Spleen (tissue), 11 donors: Measurements from ENCODE around the gene FKBP15. TPM values are rescaled to one million over a fixed set of nuclear protein-coding genes. Genes with fewer than 3 reads are reported as not detected.

Source experiments
- DNase-seq: peaks from one replicate; pipeline ENCODE4 v3.0.0-alpha.2; 2020
- H3K27ac ChIP-seq, 8 donors: fragments of 200-600 bp; sonication (generic) in 7 of 8; 1 replicate in 4 of 8; 2 replicates in 4 of 8; pipeline versions ENCODE4 v1.5.0 to v1.8.0; 2016 to 2021; ENCODE audit warnings: inconsistent platforms in 4 of 8, mild to moderate bottlenecking in 4 of 8, moderate library complexity in 1 of 8
- H3K27me3 ChIP-seq, 7 donors: fragments of 200-600 bp; sonication (generic) in 6 of 7; replicated peaks in 1 of 7; 1 replicate in 4 of 7; 2 replicates in 3 of 7; pipeline versions ENCODE4 v1.5.0 to v1.8.0; 2016 to 2021; ENCODE audit warnings: inconsistent platforms in 3 of 7, mild to moderate bottlenecking in 1 of 7
- H3K36me3 ChIP-seq, 6 donors: fragments of 200-600 bp; sonication (generic) in 5 of 6; 1 replicate in 4 of 6; 2 replicates in 2 of 6; pipeline versions ENCODE4 v1.5.0 to v1.8.0; 2016 to 2021; ENCODE audit warnings: inconsistent platforms in 2 of 6
- H3K4me1 ChIP-seq, 6 donors: fragments of 200-600 bp; sonication (generic) in 5 of 6; 1 replicate in 3 of 6; 2 replicates in 3 of 6; pipeline versions ENCODE4 v1.5.0 to v1.8.0; 2016 to 2021; ENCODE audit warnings: inconsistent platforms in 3 of 6
- H3K4me3 ChIP-seq, 8 donors: fragments of 200-600 bp; sonication (generic) in 7 of 8; 1 replicate in 4 of 8; 2 replicates in 4 of 8; pipeline versions ENCODE4 v1.5.0 to v1.8.0; 2016 to 2021; ENCODE audit warnings: inconsistent platforms in 4 of 8, mild to moderate bottlenecking in 4 of 8, moderate library complexity in 2 of 8
- H3K9me3 ChIP-seq, 8 donors: fragments of 200-600 bp; sonication (generic) in 7 of 8; 1 replicate in 4 of 8; 2 replicates in 4 of 8; pipeline versions ENCODE4 v1.5.0 to v1.8.0; 2016 to 2021; ENCODE audit warnings: inconsistent platforms in 4 of 8
- POLR2A ChIP-seq, 3 donors: fragments of 450-650 bp; IDR thresholded peaks; one replicate each; pipeline ENCODE4 v1.5.1; 2017; ENCODE audit warnings: antibody characterized with exemption in 3 of 3, mild to moderate bottlenecking in 1 of 3
- POLR2AphosphoS5 ChIP-seq, 3 donors: sonication (generic); formaldehyde crosslinking; IDR thresholded peaks; one replicate each; pipeline ENCODE4 v1.5.1; 2017; ENCODE audit warnings: antibody characterized with exemption in 3 of 3
- WGBS, 5 donors: extraction: QIAGEN DNeasy Blood & Tissue Kit in 3 of 5; methylation state at CpG; one replicate each; pipeline versions ENCODE4 v1.1.5 to v1.1.7; 2013 to 2018; 5-methylcytosine and 5-hydroxymethylcytosine counted together
- intact Hi-C: fragments of 100-400 bp; cut with DNase I; formaldehyde crosslinking; loops from one replicate; pipeline ENCODE4 v1.15.0; 2023; ENCODE audit warnings: low total_unique reads
- polyA plus RNA-seq, 3 donors: library from polyadenylated mRNA; stranded (reverse); fragments of 200-250 nt; gene quantifications; one replicate each; pipeline ENCODE4 v1.2.1, GENCODE V29; 2013
- total RNA-seq, 7 donors: library from RNA; depleted of rRNA in 3 of 7; stranded (reverse); fragments of >200 nt in 3 of 7; fragmentation: NEBNext Ultra II Directional in 4 of 7; extraction: Animal tissue kit (Norgen Biotek cat#: 25700) in 4 of 7; gene quantifications; one replicate each; pipeline versions ENCODE4 v1.1.0 to v1.2.1, GENCODE V29; 2016 to 2021
- TF ChIP-seq, protein P1 (sequence below), 11 experiments: fragments of 200-600 bp in 7 of 11; fragments of 450-650 bp in 4 of 11; sonication (generic) in 4 of 11; IDR thresholded peaks in 8 of 11; conservative IDR thresholded peaks in 3 of 11; 1 replicate in 7 of 11; 2 replicates in 4 of 11; pipeline versions ENCODE4 v1.4.0 to v1.8.0; 2016 to 2021; ENCODE audit warnings: antibody characterized with exemption in 11 of 11, inconsistent platforms in 4 of 11, mild to moderate bottlenecking in 1 of 11
- donor health status: healthy with polysubstance abuse.
- donor health status: DM: no; HTN: no; CAD: no; lungs with moderate emphysema.
- donor health status: DM: no; HTN: no; CAD: no.
- donor health status: Bipolar disorder and iron deficiency.
- donor health status: healthy.
- donor health status: DM: no; HTN: no; CAD: no.
- donor health status: DM: yes; HTN: yes; CAD: no.

Gene FKBP15
- total and polyA plus RNA-seq, 10 donors: 11.5 to 68.0 (median 57.3) TPM

DNA sequence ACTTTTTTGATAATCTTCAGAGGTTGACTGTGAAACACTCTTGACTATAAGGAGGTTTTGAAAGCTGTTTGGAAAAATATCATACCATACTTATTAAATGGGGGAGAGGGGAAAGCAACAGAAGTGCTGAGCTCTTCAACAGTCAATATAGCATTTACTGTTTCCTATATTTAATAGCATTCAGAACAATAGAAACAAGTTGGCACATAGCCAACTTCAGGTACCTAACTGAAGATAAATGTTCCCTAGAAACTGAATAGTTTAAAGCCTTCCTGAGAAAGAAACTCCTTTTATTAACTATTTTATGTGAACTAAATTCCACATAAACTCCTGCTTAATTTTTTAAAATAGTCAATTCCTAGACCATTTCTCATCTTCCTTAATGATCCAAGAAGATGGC is 26.6 kb upstream of the FKBP15 start:
- Histone ChIP-seq H3K4me1 (no peaks in the 10 kb centered on the region), H3K27ac (no peak overlapping the region), H3K4me3 (no peak overlapping the region), H3K27me3 (no peaks in the 10 kb centered on the region), H3K36me3 (no peaks in the 10 kb centered on the region), H3K9me3 (peaks cover 0 to 8% (median 2%) of the 10 kb centered on the region in 8 donors)
- intact Hi-C loops: no loop called here
- TF ChIP-seq POLR2AphosphoS5 (IDR thresholded peaks at IDR 0.05): no peak
- TF ChIP-seq, protein P1, sequence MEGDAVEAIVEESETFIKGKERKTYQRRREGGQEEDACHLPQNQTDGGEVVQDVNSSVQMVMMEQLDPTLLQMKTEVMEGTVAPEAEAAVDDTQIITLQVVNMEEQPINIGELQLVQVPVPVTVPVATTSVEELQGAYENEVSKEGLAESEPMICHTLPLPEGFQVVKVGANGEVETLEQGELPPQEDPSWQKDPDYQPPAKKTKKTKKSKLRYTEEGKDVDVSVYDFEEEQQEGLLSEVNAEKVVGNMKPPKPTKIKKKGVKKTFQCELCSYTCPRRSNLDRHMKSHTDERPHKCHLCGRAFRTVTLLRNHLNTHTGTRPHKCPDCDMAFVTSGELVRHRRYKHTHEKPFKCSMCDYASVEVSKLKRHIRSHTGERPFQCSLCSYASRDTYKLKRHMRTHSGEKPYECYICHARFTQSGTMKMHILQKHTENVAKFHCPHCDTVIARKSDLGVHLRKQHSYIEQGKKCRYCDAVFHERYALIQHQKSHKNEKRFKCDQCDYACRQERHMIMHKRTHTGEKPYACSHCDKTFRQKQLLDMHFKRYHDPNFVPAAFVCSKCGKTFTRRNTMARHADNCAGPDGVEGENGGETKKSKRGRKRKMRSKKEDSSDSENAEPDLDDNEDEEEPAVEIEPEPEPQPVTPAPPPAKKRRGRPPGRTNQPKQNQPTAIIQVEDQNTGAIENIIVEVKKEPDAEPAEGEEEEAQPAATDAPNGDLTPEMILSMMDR (IDR thresholded peaks at IDR 0.05 in 8 of 11, conservative IDR thresholded peaks at IDR 0.05 in 3 of 11): no peak
- no peak for TF ChIP-seq POLR2A (IDR thresholded peaks at IDR 0.05)
- no peak for DNase-seq

DNA sequence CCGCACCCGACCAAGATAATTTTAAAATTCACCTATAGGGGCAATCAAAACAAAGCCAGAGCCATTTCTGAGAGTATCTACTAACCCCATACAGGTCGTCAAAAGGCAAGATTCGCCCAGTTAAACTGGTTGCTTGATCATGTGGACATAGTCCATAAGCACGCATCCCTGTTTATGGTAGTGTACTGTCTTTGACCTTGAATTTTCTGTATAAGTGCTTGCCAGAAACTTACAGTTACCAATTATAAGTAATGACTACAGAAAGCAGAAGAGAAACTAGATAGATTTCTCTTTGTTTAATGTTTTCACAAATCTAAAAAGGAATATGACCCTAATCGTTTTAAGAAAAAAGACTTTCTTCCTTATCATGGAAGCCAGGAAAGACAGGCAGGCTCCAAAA is 25.9 kb upstream of the FKBP15 start:
- no peak for DNase-seq
- Histone ChIP-seq H3K27ac (no peak overlapping the region), H3K27me3 (no peaks in the 10 kb centered on the region), H3K9me3 (peaks cover 0 to 8% (median 2%) of the 10 kb centered on the region in 8 donors), H3K4me1 (no peaks in the 10 kb centered on the region), H3K36me3 (no peaks in the 10 kb centered on the region), H3K4me3 (no peak overlapping the region)
- 85 to 90% (median 87%) methylated on average over 6 of the region's 6 CpGs for WGBS, 5 donors
- intact Hi-C loops: no loop called here
- TF ChIP-seq POLR2A (IDR thresholded peaks at IDR 0.05) (no peak), POLR2AphosphoS5 (IDR thresholded peaks at IDR 0.05) (no peak)
- TF ChIP-seq, protein P1 (IDR thresholded peaks at IDR 0.05 in 8 of 11, conservative IDR thresholded peaks at IDR 0.05 in 3 of 11): no peak

DNA sequence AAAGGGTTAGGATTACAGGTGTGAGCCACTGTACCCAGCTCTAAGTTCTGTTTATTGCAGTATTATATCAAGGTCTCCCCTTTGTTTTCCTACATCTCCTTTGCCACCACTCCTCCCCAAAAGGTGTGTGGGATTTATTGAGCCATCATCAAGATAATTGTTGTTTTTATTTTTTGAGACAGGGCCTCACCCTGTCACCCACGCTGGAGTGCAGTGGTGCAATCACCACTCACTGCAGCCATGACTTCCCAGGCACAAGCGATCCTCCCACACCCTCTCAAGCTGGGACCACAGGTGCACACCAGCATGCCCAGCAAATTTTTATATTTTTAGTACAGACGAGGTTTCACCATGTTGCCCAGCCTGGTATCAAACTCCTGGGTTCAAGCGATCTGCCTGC is 24.8 kb upstream of the FKBP15 start:
- DNase-seq: no peak
- H3K27me3 ChIP-seq: no peaks in the 10 kb centered on the region
- H3K4me1 ChIP-seq: no peaks in the 10 kb centered on the region
- TF ChIP-seq POLR2A (IDR thresholded peaks at IDR 0.05) (no peak), POLR2AphosphoS5 (IDR thresholded peaks at IDR 0.05) (no peak)
- TF ChIP-seq, protein P1 (IDR thresholded peaks at IDR 0.05 in 8 of 11, conservative IDR thresholded peaks at IDR 0.05 in 3 of 11): no peak
- H3K4me3 ChIP-seq: no peak overlapping the region
- H3K27ac ChIP-seq: no peak overlapping the region
- 78 to 90% (median 81%) methylated on average over 4 of the region's 4 CpGs for WGBS, 5 donors
- intact Hi-C loops: no loop called here
- H3K9me3 ChIP-seq: peaks cover 0 to 7% (median 2%) of the 10 kb centered on the region in 8 donors
- no peaks in the 10 kb centered on the region for H3K36me3 ChIP-seq

DNA sequence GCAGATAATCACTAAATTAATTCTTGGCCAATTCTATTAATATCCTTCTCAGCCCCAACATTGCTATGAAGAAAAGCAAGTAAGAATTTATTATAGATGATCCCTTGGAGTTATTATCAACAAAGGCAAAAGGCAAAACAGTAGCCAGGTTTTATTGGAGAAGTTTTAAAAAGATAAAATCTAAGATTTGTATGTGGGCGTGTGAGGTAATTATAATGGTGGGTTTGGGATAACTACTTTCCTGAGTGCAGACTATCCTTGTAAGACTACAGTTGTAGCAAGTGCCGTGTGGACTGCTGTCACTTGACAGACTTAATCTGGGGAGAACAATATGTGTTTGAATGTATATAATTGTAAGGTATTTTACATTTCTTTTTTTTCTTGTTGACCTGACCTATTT is 23.5 kb upstream of the FKBP15 start:
- Histone ChIP-seq H3K9me3 (peaks cover 0 to 3% (median 0%) of the 10 kb centered on the region in 8 donors), H3K27ac (no peak overlapping the region), H3K36me3 (no peaks in the 10 kb centered on the region), H3K27me3 (no peaks in the 10 kb centered on the region), H3K4me3 (no peak overlapping the region), H3K4me1 (peaks cover 0 to 1% (median 0%) of the 10 kb centered on the region in 6 donors)
- WGBS, 5 donors: 86 to 99% (median 92%) methylated on average over 2 of the region's 2 CpGs
- no peak for DNase-seq
- TF ChIP-seq, protein P1 (IDR thresholded peaks at IDR 0.05 in 8 of 11, conservative IDR thresholded peaks at IDR 0.05 in 3 of 11): no peak
- TF ChIP-seq POLR2A (IDR thresholded peaks at IDR 0.05): no peak
- TF ChIP-seq POLR2AphosphoS5 (IDR thresholded peaks at IDR 0.05): no peak
- intact Hi-C loops: no loop called here
